Stromal cell of bone marrow (primary cell): ENCODE results near the gene IGFBP2.

Experiments
- DNase-seq: peaks from one replicate; pipeline ENCODE4 v3.0.0-alpha.2; 2012; ENCODE audit warnings: low read depth

IGFBP2 gene

GRCh38 chr2:216710551-216711301, 77.5 kb downstream of the IGFBP2 start:
- DNase-seq: no peak

- no peak for DNase-seq
Observed at GRCh38 chr2:216711348-216711747, 78.1 kb downstream of the IGFBP2 start.

- peak; percentile 86 for DNase-seq
Observed at GRCh38 chr2:216713691-216714336, 80.6 kb downstream of the IGFBP2 start.
